Measurements from ENCODE around the gene DPYD.
"Not testable (repeated sequence)": the region's sequence is repeated elsewhere in the genome, so short reads cannot be mapped to it uniquely, and the experiment has no call there.

Gene DPYD

DNA sequence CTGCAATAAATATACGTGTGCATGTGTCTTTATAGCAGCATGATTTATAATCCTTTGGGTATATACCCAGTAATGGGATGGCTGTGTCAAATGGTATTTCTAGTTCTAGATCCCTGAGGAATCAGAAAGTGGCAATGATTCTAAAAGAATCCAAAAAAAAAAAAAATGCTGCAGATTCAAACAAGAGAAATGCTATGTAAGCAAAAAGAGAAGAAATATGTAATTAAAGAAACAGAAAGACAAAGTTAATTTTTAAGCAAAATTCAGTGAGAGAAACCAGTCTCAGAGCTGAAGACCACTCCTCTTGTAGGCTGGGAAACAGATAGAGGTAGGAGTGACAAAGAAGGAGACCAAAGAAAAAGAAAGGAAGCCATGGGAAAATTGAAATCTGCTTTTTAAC lies 571.0 kb downstream of the DPYD start:
- not testable (repeated sequence) for FAIRE-seq

DNA sequence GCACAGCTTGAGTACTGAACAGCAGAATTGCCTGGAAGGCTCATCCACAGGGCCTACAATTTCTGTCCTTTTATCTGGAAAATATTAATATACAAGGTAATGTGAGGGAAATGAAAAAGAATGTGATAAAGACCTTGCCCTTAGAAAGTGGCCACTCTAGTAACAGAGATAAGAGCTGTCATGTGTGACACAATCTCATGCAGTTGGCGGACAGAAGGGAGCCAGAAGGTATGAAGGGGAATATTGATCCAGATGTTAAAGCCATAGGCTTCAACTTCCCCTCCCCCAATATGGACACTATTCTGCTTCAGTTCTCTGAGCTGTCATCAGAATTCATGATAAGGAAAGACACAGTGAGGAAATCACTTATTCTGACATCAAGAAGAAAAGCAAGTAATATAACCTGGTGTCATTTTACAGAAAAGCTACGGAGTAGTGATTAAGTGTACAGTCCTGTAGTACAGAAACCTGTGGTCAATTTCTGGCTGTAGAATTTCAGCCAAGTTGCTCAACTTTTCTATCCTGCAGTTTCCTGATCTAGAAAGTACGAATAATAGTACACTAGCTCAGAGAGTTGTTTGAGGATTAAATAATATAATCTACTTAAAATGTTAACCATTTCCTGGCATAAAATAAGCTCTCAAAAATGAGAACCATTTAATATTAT lies 572.1 kb downstream of the DPYD start:
- no peak for FAIRE-seq

DNA sequence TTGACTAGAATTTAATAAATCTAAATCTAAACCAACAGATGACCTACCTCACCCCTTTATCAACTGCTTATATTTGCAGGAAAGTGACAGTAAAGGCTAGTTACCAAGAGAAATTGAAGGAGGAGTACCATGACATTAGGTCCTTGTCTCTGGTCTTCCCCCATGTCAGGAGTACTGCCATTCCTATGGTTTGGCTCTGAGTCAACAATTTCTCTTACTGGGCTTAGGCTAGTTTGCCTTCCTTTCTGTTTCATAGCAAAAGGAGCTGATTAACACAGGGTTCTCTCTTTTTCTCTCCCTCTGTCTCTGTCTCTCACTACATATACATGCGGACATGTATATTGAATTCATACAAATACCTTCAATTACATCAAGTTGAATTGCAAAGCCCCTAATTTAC lies 579.9 kb downstream of the DPYD start:
- no peak for FAIRE-seq

DNA sequence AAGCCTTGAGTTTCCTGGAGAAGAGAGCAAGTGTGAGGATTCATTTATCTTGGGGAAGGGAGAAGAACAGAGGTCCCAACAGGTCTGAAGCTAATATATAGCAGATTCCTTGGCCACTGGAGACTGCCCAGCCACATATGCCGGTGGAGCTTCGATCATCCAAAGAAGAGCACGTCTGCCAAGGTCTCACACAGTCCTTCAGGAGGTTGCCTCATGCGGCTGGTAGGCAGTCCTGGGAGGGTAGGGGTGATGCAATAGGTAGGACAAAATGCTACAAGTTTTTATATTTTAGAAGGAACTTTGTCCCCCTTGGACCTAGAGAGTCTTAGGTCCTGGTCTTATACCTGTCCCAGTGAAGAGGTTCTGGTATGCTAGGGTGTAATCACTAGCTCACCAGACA lies 582.5 kb downstream of the DPYD start:
- no peak for FAIRE-seq

DNA sequence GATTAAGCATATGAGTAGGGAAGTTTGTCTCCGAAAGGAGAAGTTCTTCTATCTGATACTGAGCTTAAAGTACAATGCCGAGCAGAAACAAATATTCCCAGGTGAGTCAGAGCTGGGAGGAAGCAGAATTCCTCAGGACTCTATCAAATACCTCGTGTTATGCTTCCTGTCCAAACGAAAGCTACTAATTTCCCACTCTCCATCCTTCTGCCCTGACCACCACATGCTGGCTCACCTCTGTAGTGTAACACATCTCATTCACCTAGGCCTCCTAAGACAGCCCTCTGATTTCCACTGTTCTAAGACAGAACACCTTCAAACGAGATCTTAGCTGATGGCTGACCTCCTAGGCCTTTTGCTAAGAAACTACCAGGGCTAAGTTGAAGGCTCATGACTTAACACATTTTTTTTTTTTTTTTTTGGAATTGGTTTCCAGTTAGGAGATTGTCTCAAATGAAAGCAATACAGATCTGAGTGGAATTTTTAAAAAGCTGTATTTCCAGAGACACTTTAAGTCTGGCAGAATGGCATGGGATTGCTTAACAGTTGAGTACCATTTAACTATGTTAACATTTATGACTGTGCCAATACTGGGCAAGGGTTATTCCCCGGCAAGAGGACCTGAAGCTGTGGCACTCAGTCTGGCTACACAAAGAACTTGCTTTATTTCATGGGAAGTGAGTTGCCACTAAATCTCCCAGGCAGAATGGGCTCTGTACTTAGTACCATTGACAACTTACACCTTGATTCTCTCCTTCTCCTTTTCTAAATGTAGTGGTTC lies 583.4 kb downstream of the DPYD start:
- FAIRE-seq = no peak

DNA sequence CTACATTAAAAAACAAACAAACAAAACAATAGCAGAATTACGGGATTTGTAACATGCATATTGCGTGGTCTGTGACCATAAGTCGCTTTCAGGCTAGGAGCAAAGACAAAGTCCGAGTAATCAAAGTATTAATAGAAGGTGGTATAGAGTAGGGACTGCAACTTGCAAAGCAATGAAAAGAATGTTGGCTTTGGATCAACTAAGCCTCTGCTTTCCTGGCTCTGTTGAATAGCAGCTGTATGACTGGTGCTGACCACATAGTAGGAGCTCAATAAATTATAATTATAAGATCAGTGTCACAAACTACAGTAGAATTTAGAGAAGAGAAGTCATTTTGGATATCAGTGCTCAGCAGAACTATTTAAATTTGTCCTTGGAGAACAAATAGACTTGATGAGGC lies 586.4 kb downstream of the DPYD start:
- FAIRE-seq = no peak

DNA sequence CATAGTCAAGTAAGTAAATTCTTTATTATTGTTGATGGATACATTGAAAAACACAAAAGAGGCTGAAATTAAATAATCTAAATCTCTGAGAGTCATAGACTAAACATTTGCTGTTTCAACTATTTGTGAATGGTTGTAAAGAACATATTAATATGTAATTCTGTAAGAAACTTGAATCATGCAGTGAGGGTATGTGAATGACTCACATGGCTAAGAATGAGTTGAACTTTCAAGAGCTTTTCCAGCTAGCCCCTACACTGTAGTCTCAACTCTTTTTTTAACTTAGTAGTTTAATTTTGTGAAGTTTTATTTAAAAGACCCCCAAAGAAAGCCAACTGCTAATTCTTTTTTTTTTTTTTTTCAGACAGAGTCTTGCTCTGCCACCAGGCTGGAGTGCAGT lies 588.1 kb downstream of the DPYD start:
- no peak for FAIRE-seq

DNA sequence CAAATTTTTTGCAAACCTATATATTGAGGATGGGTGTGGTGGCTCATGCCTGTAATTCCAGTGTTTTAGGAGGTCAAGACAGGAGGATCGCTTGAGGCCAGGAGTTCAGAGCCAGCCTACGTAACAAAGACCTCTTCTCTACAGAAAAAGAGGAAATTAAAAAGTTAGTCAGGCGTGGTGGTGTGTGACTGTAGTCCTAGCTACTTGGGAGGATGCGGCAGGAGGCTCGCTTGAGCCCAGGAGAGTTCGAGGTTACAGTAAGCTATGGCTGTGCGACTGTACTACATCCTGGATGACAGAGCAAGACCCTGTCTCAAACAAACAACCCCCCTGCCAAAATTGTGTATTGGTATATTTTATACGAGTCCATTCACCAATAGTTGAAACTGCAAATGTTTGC lies 589.7 kb downstream of the DPYD start:
- no peak for FAIRE-seq

DNA sequence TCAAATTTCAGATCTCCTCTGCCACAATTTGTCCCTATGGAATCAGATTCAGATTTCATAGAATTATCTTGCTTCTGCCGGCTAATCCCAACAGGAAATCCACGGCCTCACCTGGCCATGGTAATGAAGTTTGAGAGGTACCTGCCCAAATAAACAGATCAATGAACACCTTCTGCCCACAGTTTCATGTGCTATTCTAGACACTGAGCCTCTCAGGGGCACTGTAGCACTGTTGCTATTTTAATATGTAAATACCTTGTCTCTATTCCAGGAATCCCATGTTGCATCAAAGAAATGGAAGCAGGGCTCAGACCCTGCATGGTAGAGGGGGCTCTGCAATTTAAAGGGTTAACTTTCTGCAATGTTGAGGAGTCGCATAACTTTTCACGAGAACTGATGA lies 606.1 kb downstream of the DPYD start:
- no peak for FAIRE-seq

DNA sequence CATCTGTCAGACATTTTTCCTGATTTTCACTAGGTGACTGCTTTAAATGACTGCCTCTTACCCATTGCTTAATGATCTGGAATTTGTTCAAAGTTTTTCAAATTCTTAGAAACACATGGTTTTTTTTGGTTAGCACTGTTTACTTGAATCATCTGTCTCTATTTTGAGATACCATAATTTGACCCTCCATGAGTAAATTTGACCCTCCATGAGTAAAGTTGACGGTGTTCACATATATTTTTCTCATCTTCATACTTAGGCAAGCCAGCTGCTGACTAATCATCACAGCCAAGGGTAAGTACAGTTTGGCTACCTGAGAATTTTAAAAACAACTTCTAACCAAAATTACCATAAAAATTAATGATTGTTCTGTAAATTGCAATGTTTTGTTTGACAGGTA lies 612.7 kb downstream of the DPYD start:
- no peak for FAIRE-seq

DNA sequence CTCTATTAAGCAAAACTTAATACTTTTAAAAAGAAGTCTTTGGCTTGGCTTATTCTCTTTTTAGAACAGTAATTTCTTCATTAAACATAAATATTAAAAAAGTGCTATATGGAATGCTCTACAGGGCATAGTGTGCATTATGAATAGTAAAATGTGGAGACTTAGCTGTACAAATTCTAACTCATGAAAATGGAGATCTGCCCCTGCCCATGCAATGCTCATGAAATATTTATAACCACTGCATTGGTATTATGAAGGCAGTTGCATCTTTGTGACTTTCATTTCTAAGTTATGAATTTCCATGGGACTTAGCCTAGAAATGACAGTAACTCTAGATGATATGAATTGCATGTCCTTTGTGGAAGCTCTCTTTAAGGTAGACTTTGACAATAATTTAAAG lies 613.3 kb downstream of the DPYD start:
- FAIRE-seq = no peak

DNA sequence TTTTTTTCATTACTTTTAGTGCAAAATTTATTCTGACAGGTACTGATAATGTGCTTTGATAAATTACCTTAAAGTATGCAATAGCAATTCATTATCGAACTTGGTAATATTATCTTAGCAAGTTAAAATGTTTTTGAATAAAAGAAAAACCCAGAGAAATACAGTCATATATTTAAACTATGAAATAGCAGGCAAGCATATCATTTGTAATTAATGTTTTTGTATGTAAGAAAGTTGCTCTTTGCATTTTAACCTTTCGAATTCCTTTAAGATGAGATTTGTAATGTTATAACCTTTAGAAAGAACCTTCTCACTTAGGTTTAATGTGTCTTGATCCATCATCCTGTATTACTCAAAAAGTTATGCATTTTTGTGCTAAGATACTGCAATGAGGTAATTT lies 613.7 kb downstream of the DPYD start:
- no peak for FAIRE-seq

DNA sequence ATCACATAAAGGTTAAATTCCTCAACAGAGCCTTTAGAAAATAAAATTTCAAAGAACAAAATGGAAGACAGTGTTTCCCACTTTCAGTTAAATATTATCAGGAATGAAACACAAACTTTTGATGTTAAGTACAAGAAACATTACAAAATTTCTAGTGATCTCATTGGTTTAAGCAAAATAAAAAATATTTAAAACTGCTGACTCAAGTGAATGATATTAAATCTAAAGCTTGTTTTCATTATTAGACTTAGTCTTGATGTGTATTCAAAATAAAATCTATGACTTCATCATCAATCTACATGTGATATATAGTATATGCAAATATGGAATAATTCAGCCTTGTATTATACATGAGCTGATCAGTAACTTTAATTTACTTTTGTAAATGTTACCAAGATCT lies 614.3 kb downstream of the DPYD start:
- peak; percentile 45 for FAIRE-seq

DNA sequence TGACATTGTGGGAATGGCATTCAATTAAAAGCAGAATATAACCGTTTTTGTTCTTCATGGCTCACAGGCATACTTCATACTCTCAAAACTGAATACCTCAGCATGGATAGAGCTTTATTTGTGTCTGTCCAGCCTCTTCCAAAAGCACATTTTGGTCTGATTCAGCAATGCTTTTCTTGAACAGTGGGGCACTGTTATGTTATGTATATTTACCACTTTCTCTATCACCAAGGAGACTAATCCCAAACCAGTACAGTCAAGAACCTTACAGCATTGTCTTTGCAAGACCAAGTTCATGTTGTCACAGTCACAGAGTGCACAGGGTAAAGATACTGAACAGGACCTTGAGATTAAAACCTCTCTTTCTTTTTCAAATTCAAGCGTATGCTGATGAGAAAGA lies 616.5 kb downstream of the DPYD start:
- FAIRE-seq = no peak

DNA sequence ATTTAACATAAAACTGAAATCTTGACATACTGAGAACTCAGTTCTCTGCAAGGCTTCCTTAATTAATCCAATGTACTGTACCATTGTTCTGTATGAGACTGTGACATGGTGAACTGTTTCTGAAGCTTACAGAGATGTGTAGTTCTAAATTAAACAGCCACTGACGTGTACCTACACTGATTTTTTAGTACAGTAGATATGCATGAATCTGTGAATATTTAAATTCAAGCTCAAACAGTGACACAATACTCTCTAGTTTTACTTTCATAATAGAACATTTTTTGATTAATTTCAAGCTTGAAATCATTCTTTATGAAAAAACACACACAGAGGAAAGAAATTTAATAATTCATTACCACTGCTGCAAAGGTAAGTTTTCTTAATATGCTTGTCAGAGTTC lies 621.9 kb downstream of the DPYD start:
- no peak for FAIRE-seq

DNA sequence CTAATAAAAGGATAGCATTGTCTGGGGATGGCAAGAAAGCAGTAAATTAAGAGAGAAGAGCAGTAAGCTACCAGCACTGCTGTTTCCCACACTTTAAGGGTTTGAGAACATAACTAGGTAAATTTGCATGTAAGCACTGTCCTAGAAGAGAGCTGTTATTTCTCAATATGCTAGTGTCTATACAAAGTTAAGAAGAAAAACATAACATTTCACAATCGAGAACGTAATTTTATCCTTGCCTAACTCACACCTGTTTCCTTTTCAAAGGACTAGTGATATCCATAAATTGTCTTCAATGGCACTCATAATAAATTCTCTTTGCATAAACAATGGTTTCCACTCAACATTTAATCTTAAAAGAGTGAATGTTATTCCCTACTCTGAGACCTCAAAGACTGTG lies 623.2 kb downstream of the DPYD start:
- FAIRE-seq = no peak

DNA sequence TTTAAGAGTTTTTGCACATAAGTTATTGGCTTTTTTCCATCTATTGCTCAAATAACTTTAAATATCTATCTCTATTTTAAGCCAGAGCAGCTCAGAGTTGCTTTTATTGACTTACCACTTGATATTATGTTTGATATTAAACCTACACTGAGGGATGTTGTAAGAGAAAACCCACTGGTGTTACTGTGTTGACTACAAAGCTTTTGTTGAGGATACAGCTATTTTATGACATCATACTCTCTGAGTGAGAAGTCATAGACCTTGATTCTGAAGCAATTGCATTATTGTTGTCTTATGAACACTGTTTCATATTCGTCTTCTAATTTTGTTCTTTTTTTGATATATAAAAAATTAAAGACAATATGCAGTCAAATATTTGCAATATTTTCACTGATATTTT lies 638.9 kb downstream of the DPYD start:
- FAIRE-seq = no peak

DNA sequence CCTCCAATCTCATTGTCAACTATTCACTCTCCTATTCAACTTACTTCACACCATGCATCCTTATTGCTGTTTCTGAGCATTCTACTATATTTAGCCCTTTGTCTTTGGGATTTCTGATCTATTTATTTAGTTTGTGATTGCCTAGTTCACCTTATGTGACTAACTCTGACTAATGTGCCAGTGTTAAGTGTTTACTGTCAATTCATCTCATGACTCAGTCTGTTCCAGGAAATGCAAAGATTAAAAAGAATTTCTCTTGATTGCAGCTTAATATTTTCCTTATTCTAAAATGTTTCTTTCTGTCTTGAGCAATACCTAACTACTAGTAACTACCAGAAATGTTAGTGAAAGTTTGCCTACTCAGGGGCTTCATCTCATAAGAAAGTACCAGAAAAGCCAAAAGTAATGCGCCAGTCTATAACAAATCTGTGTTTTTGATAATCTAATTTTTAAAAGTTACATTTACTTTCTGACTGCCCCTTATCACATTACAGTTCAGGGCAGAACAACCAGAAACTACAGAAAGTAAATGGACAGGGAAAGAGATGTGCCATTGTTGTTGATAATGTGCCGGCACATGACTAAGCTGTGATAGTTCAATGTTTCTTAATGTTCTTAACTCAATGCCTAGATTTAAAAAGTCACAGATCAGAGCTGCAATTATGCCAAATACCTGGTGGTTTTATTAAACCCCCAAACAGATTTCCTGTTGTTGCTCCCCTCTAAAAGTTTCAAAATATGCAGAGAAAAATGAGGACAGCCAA lies 642.8 kb downstream of the DPYD start:
- no peak for FAIRE-seq

DNA sequence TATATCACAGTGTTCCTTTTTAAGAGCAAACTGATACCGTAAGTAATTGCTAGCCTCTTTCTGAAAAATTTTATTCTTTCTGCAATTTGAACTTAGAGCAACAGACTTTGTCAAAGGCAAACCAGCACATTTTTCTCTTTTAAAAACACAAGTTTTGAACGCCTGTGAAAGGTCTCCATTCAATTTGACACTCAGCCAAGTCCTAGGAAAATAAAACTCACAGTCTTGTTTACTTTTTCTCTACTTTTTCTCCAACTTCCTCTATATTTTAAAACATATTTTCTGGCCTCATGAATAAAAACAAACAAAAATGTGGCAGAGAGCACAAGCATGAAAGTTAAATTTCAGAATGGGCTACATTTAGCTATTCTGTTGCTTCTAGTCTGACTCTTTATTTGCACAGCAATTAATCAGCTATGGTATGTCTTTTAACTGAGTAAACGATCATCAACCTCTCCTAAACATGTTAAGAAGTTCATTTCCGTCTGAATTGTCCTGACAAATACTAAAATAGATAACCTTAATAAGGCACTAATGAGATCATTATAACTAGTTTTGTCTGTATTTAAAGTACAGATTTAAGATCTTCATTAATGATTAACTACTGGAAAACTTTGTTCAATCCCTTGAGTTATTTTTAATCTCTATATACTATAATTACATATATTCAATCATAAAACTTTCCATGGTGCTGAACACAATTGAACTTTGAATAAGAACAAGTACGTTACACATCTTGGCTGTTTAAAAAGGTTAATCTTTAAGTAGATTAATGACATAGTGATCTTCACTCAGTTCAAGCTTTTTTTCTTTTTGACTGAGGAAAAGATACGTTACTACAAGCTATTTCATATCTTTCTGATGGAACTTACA lies 648.7 kb downstream of the DPYD start:
- peak; percentile 43 for FAIRE-seq

DNA sequence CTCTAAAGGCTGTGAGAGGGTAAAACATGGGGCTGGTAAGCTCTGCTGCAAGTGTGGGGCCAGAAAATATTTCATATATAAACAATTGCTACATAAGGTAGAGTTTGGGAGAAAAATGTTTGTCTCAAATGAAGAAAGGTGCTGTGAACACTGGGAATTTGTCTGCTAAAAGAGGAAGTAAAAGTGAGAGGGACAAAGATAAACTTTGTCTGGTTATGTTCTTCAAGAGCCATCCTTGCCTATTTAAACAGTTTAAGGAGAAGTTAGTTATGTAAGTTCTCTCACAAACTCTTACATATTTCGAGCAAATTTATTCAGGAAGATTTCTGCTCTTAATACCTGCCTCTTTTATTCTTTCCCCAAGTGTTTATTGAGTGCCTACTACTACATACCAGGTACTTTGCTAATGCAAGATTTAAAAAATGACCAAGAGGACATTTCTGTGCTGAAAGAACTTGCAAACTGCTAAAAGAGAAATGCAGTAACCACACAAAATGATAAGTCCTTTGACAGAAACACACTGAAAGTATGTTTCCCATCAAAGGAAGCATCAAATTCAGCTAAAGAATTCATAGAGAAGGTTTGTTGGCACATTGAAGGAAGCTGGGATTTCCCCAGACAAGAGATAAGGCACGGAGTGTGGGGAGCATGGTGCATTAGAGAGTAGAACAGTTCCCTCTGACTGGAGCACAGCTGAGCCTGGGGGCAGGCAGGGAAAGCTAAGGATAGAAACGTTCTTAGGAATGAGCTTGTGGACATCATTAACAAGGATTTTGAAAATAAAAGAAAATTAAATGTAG lies 650.1 kb downstream of the DPYD start:
- FAIRE-seq = no peak

DNA sequence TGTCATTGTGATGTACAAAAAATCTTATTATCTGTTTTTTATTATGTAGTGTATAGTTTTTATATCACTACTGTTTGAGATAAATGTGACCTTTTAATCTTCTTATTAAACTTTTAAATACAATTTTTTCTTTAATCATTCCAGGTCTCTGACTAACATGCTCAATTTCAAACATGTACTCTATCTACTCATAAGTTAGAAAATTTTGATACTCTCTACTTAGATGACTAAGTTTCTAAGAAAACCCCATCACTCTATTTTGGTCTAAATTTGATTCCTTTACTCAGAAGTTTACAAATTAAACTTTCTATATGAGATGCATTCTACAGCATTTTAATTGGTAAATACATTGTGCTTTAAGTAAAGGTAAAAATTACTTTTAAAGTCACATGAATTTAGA lies 655.2 kb downstream of the DPYD start:
- FAIRE-seq = peak; percentile 21

DNA sequence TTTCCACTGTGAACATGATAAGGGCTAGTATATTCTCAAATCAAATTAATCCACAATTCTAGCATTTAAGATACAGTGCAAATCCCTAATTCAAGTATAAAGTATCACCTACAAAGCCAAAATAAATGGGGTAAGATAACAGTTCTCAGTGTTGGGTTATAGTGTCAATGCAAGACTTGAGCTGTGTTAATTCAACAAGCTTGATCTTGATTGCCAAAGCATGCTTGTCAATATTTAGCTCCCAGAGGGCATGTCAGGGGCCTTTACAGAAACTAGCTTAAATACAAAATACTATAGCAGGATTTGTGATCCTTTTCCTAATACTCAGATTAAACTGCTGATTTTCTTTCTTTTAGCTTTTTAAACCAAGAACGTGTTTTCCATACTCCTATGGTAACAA lies 658.0 kb downstream of the DPYD start:
- FAIRE-seq = no peak
